Peyer's patch (tissue), 4 donors: Measurements from ENCODE around the gene ECSIT.

Experiments used
- POLR2A ChIP-seq, 2 donors: fragments of 450-650 bp; IDR thresholded peaks; one replicate each; pipeline ENCODE4 v1.5.1; 2017; ENCODE audit warnings: antibody characterized with exemption in 2 of 2, mild to moderate bottlenecking in 2 of 2, moderate library complexity in 2 of 2
- TF ChIP-seq, protein P1 (sequence below), 6 experiments: fragments of 450-650 bp in 4 of 6; fragments of 200-600 bp in 2 of 6; sonication (generic) in 1 of 6; IDR thresholded peaks; one replicate each; pipeline ENCODE4 v1.5.1; 2017 to 2019; ENCODE audit warnings: antibody characterized with exemption in 6 of 6, mild to moderate bottlenecking in 3 of 6, moderate library complexity in 1 of 6

DNA sequence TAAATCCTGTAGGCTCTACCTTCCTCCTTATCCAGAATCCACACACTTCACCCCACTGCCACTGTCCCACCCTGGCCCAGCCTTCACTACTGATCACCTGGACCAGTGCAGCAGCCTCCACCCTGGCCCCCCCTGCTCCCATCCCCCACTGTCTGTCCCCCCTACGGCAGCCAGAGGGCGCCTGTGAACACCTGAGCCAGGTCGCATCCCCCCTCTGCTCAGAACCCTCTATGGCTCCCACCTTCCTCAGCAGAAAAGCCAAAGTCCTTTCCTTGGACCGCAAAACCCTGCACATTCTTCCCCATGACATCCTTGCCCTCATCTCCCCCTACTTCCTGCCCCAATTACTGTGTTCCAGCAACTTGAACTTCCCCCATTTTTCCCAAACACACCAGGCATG, 68.7 kb downstream of the ECSIT start:
- TF ChIP-seq, protein P1, sequence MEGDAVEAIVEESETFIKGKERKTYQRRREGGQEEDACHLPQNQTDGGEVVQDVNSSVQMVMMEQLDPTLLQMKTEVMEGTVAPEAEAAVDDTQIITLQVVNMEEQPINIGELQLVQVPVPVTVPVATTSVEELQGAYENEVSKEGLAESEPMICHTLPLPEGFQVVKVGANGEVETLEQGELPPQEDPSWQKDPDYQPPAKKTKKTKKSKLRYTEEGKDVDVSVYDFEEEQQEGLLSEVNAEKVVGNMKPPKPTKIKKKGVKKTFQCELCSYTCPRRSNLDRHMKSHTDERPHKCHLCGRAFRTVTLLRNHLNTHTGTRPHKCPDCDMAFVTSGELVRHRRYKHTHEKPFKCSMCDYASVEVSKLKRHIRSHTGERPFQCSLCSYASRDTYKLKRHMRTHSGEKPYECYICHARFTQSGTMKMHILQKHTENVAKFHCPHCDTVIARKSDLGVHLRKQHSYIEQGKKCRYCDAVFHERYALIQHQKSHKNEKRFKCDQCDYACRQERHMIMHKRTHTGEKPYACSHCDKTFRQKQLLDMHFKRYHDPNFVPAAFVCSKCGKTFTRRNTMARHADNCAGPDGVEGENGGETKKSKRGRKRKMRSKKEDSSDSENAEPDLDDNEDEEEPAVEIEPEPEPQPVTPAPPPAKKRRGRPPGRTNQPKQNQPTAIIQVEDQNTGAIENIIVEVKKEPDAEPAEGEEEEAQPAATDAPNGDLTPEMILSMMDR (IDR thresholded peaks at IDR 0.05), result peak in 1 of 6 experiments; percentile 15
- no peak for TF ChIP-seq POLR2A (IDR thresholded peaks at IDR 0.05)
